Measurements from ENCODE around the gene FRYL.

DNA sequence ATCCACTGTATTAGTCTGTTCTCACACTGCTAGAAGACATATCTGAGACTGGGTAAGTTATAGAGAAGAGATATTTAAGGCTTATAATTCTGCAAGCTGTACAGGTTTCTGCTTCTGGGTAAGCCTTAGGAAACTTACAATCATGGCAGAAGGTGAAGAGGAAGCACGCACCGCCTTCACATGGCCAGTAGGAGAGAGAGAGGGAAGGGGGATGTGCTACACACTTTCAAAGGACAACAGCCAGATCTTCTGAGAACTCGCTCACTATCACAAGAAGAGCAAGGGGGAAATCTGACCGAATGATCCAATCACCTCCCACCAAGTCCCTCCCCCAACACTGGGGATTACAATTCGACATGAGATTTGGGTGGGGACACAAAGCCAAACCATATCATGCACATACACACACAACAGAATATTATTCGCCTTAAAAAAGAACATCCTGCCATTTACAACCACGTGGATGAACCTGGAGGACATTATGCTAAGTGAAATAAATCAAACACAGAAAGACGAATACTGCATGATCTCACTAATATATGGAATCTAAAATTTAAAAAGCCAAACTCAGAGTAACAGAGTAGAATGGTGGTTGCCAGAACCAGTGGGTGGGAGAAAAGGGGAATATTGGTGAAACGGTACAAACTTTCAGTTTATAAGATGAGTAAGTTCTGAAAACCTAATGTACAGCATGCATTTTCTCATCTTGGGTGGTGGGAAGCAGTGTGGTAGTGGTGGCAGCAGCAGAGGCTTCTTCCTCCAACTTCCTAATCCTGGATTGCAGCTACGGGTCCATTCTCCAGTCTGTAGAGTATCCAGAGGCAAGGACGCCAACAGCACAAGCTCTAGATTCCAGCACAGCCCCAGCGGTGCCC, 12.8 kb downstream of the FRYL start:
- TF ChIP-seq, protein P1, sequence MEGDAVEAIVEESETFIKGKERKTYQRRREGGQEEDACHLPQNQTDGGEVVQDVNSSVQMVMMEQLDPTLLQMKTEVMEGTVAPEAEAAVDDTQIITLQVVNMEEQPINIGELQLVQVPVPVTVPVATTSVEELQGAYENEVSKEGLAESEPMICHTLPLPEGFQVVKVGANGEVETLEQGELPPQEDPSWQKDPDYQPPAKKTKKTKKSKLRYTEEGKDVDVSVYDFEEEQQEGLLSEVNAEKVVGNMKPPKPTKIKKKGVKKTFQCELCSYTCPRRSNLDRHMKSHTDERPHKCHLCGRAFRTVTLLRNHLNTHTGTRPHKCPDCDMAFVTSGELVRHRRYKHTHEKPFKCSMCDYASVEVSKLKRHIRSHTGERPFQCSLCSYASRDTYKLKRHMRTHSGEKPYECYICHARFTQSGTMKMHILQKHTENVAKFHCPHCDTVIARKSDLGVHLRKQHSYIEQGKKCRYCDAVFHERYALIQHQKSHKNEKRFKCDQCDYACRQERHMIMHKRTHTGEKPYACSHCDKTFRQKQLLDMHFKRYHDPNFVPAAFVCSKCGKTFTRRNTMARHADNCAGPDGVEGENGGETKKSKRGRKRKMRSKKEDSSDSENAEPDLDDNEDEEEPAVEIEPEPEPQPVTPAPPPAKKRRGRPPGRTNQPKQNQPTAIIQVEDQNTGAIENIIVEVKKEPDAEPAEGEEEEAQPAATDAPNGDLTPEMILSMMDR (IDR thresholded peaks at IDR 0.05): no peak
- TF ChIP-seq POLR2A (IDR thresholded peaks at IDR 0.05): no peak

Measured in breast epithelium (tissue), 3 donors.